ENCODE measurements around the gene FOXO6. TPM values are rescaled to one million over a fixed set of nuclear protein-coding genes. Genes with fewer than 3 reads are reported as not detected.

Gene FOXO6
- total RNA-seq, 1 donor from 2014 or later, result 2.8 TPM

GRCh38 chr1:41315146-41315822 is 46.0 kb upstream of the FOXO6 start:
- TF ChIP-seq, protein P1, sequence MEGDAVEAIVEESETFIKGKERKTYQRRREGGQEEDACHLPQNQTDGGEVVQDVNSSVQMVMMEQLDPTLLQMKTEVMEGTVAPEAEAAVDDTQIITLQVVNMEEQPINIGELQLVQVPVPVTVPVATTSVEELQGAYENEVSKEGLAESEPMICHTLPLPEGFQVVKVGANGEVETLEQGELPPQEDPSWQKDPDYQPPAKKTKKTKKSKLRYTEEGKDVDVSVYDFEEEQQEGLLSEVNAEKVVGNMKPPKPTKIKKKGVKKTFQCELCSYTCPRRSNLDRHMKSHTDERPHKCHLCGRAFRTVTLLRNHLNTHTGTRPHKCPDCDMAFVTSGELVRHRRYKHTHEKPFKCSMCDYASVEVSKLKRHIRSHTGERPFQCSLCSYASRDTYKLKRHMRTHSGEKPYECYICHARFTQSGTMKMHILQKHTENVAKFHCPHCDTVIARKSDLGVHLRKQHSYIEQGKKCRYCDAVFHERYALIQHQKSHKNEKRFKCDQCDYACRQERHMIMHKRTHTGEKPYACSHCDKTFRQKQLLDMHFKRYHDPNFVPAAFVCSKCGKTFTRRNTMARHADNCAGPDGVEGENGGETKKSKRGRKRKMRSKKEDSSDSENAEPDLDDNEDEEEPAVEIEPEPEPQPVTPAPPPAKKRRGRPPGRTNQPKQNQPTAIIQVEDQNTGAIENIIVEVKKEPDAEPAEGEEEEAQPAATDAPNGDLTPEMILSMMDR (IDR thresholded peaks at IDR 0.05; ENCODE audit: unreplicated experiment), result no peak
- Mint-ChIP-seq H3K9me3 (ENCODE audit: low read depth) (no peaks in the 10 kb centered on the region), H3K27me3 (peaks cover 30% of the 10 kb centered on the region), H3K4me1 (ENCODE audit: low read depth) (peaks cover 3% of the 10 kb centered on the region), H3K4me3 (ENCODE audit: low read depth) (no peak overlapping the region), H3K36me3 (ENCODE audit: insufficient read depth) (no peaks in the 10 kb centered on the region), H3K27ac (no peak overlapping the region)
- no peak for DNase-seq (ENCODE audit: low spot score, unreplicated experiment)

GRCh38 chr1:41315871-41316270 is 45.4 kb upstream of the FOXO6 start:
- no peak overlapping the region for H3K4me3 Mint-ChIP-seq (ENCODE audit: low read depth)
- peaks cover 33% of the 10 kb centered on the region for H3K27me3 Mint-ChIP-seq
- TF ChIP-seq, protein P1 (IDR thresholded peaks at IDR 0.05; ENCODE audit: unreplicated experiment), result no peak
- H3K9me3 Mint-ChIP-seq (ENCODE audit: low read depth), result no peaks in the 10 kb centered on the region
- H3K4me1 Mint-ChIP-seq (ENCODE audit: low read depth), result peaks cover 3% of the 10 kb centered on the region
- H3K36me3 Mint-ChIP-seq (ENCODE audit: insufficient read depth), result no peaks in the 10 kb centered on the region
- DNase-seq (ENCODE audit: low spot score, unreplicated experiment), result no peak
- no peak overlapping the region for H3K27ac Mint-ChIP-seq

GRCh38 chr1:41317361-41317760 is 43.9 kb upstream of the FOXO6 start:
- DNase-seq (ENCODE audit: low spot score, unreplicated experiment), result no peak
- TF ChIP-seq, protein P1 (IDR thresholded peaks at IDR 0.05; ENCODE audit: unreplicated experiment), result no peak
- H3K4me3 Mint-ChIP-seq (ENCODE audit: low read depth), result no peak overlapping the region
- peaks cover 33% of the 10 kb centered on the region for H3K27me3 Mint-ChIP-seq
- no peaks in the 10 kb centered on the region for H3K36me3 Mint-ChIP-seq (ENCODE audit: insufficient read depth)
- peaks cover 3% of the 10 kb centered on the region for H3K4me1 Mint-ChIP-seq (ENCODE audit: low read depth)
- H3K9me3 Mint-ChIP-seq (ENCODE audit: low read depth), result no peaks in the 10 kb centered on the region
- H3K27ac Mint-ChIP-seq, result no peak overlapping the region

- peaks cover 3% of the 10 kb centered on the region for H3K4me1 Mint-ChIP-seq (ENCODE audit: low read depth)
- H3K27me3 Mint-ChIP-seq, result peaks cover 33% of the 10 kb centered on the region
- no peak for DNase-seq (ENCODE audit: low spot score, unreplicated experiment)
- no peaks in the 10 kb centered on the region for H3K36me3 Mint-ChIP-seq (ENCODE audit: insufficient read depth)
- no peaks in the 10 kb centered on the region for H3K9me3 Mint-ChIP-seq (ENCODE audit: low read depth)
- no peak overlapping the region for H3K27ac Mint-ChIP-seq
- H3K4me3 Mint-ChIP-seq (ENCODE audit: low read depth), result no peak overlapping the region
- TF ChIP-seq, protein P1 (IDR thresholded peaks at IDR 0.05; ENCODE audit: unreplicated experiment), result no peak
These were observed 43.1 kb upstream of the FOXO6 start for GRCh38 chr1:41318135-41318534.

GRCh38 chr1:41319106-41319755 is 42.0 kb upstream of the FOXO6 start:
- TF ChIP-seq, protein P1 (IDR thresholded peaks at IDR 0.05; ENCODE audit: unreplicated experiment), result no peak
- H3K4me1 Mint-ChIP-seq (ENCODE audit: low read depth), result peaks cover 3% of the 10 kb centered on the region
- no peaks in the 10 kb centered on the region for H3K36me3 Mint-ChIP-seq (ENCODE audit: insufficient read depth)
- no peak overlapping the region for H3K4me3 Mint-ChIP-seq (ENCODE audit: low read depth)
- no peaks in the 10 kb centered on the region for H3K9me3 Mint-ChIP-seq (ENCODE audit: low read depth)
- DNase-seq (ENCODE audit: low spot score, unreplicated experiment), result no peak
- peaks cover 30% of the 10 kb centered on the region for H3K27me3 Mint-ChIP-seq
- H3K27ac Mint-ChIP-seq, result no peak overlapping the region

Measured in progenitor cell of endocrine pancreas (in vitro differentiated cells).